IPS-20b (cell line): ENCODE measurements around the gene TNNT3.

Source experiments
- H3K27ac ChIP-seq: one replicate; pipeline ENCODE4 v1.5.1; 2013; ENCODE audit warnings: low read length
- H3K27me3 ChIP-seq: 2 replicates; pipeline ENCODE4 v1.6.1; 2013; ENCODE audit warnings: mild to moderate bottlenecking, low read length, inconsistent platforms; ENCODE audit not compliant: insufficient read depth
- H3K36me3 ChIP-seq: 2 replicates; pipeline ENCODE4 v1.6.1; 2013; ENCODE audit warnings: low read depth, mild to moderate bottlenecking, inconsistent platforms, low read length, moderate library complexity; ENCODE audit not compliant: insufficient read depth
- H3K4me1 ChIP-seq: 2 replicates; pipeline ENCODE4 v1.6.1; 2013; ENCODE audit warnings: mild to moderate bottlenecking, control low read depth, inconsistent platforms, low read length, moderate library complexity; ENCODE audit not compliant: insufficient read depth
- H3K4me3 ChIP-seq: 2 replicates; pipeline ENCODE4 v1.5.1; 2013; ENCODE audit warnings: mild to moderate bottlenecking, low read length, inconsistent platforms
- H3K9ac ChIP-seq: 2 replicates; pipeline ENCODE4 v1.6.1; 2013; ENCODE audit warnings: low read depth, mild to moderate bottlenecking, inconsistent platforms, low read length, moderate library complexity
- H3K9me3 ChIP-seq: 2 replicates; pipeline ENCODE4 v1.6.1; 2013; ENCODE audit warnings: mild to moderate bottlenecking, low read depth, low read length, inconsistent platforms; ENCODE audit not compliant: insufficient read depth

TNNT3 gene

GRCh38 chr11:1892116-1892515 lies 27.4 kb upstream of the TNNT3 start:
- H3K4me1 ChIP-seq: no peaks in the 10 kb centered on the region
- no peak overlapping the region for H3K9ac ChIP-seq
- H3K4me3 ChIP-seq: no peak overlapping the region

GRCh38 chr11:1892558-1892957 lies 26.9 kb upstream of the TNNT3 start:
- Histone ChIP-seq H3K4me3 (no peak overlapping the region), H3K27ac (no peak overlapping the region), H3K9ac (no peak overlapping the region), H3K9me3 (no peaks in the 10 kb centered on the region), H3K36me3 (no peaks in the 10 kb centered on the region), H3K4me1 (no peaks in the 10 kb centered on the region), H3K27me3 (no peaks in the 10 kb centered on the region)

More at GRCh38 chr11:1892116-1892515, 27.4 kb upstream of the TNNT3 start:
- no peaks in the 10 kb centered on the region for H3K9me3 ChIP-seq
- H3K36me3 ChIP-seq: no peaks in the 10 kb centered on the region
- H3K27ac ChIP-seq: no peak overlapping the region
- H3K27me3 ChIP-seq: no peaks in the 10 kb centered on the region

- Histone ChIP-seq H3K27ac (no peak overlapping the region), H3K4me3 (no peak overlapping the region), H3K4me1 (no peaks in the 10 kb centered on the region), H3K9ac (no peak overlapping the region), H3K36me3 (no peaks in the 10 kb centered on the region), H3K9me3 (no peaks in the 10 kb centered on the region), H3K27me3 (no peaks in the 10 kb centered on the region)
Observed at GRCh38 chr11:1893581-1894359, 25.7 kb upstream of the TNNT3 start.

- Histone ChIP-seq H3K36me3 (no peaks in the 10 kb centered on the region), H3K9ac (no peak overlapping the region), H3K27ac (no peak overlapping the region), H3K9me3 (no peaks in the 10 kb centered on the region), H3K4me1 (no peaks in the 10 kb centered on the region), H3K4me3 (no peak overlapping the region), H3K27me3 (no peaks in the 10 kb centered on the region)
Observed at GRCh38 chr11:1894759-1895158, 24.7 kb upstream of the TNNT3 start.

GRCh38 chr11:1896468-1896867 lies 23.0 kb upstream of the TNNT3 start:
- Histone ChIP-seq H3K9ac (no peak overlapping the region), H3K4me1 (peaks cover 4% of the 10 kb centered on the region; the same call in 1 of the 2 replicates), H3K9me3 (no peaks in the 10 kb centered on the region), H3K27me3 (no peaks in the 10 kb centered on the region), H3K27ac (no peak overlapping the region), H3K4me3 (no peak overlapping the region), H3K36me3 (no peaks in the 10 kb centered on the region)

- Histone ChIP-seq H3K27ac (no peak overlapping the region), H3K9me3 (no peaks in the 10 kb centered on the region), H3K9ac (no peak overlapping the region), H3K27me3 (no peaks in the 10 kb centered on the region), H3K4me1 (peaks cover 4% of the 10 kb centered on the region; the same call in 1 of the 2 replicates), H3K36me3 (no peaks in the 10 kb centered on the region), H3K4me3 (no peak overlapping the region)
Observed at GRCh38 chr11:1896923-1897322, 22.6 kb upstream of the TNNT3 start.

GRCh38 chr11:1899090-1899489 lies 20.4 kb upstream of the TNNT3 start:
- Histone ChIP-seq H3K27ac (no peak overlapping the region), H3K4me3 (no peak overlapping the region), H3K9ac (no peak overlapping the region), H3K4me1 (peaks cover 4% of the 10 kb centered on the region; the same call in 1 of the 2 replicates), H3K36me3 (no peaks in the 10 kb centered on the region), H3K27me3 (no peaks in the 10 kb centered on the region), H3K9me3 (no peaks in the 10 kb centered on the region)

GRCh38 chr11:1899686-1900085 lies 19.8 kb upstream of the TNNT3 start:
- Histone ChIP-seq H3K27ac (no peak overlapping the region), H3K4me1 (peaks cover 4% of the 10 kb centered on the region; the same call in 1 of the 2 replicates), H3K4me3 (no peak overlapping the region), H3K9me3 (no peaks in the 10 kb centered on the region), H3K27me3 (no peaks in the 10 kb centered on the region), H3K9ac (no peak overlapping the region), H3K36me3 (no peaks in the 10 kb centered on the region)

GRCh38 chr11:1906181-1906580 lies 13.3 kb upstream of the TNNT3 start:
- Histone ChIP-seq H3K27ac (no peak overlapping the region), H3K36me3 (no peaks in the 10 kb centered on the region), H3K4me3 (no peak overlapping the region), H3K9me3 (no peaks in the 10 kb centered on the region), H3K9ac (peak overlapping the region; percentile 25; the same call in 1 of the 2 replicates), H3K27me3 (no peaks in the 10 kb centered on the region), H3K4me1 (peaks cover 22% of the 10 kb centered on the region)

GRCh38 chr11:1906611-1907423 lies 12.7 kb upstream of the TNNT3 start:
- Histone ChIP-seq H3K4me1 (peaks cover 19% of the 10 kb centered on the region), H3K9me3 (no peaks in the 10 kb centered on the region), H3K27me3 (no peaks in the 10 kb centered on the region), H3K27ac (no peak overlapping the region), H3K36me3 (no peaks in the 10 kb centered on the region), H3K4me3 (no peak overlapping the region), H3K9ac (peak overlapping the region; percentile 25; the same call in 1 of the 2 replicates)

- Histone ChIP-seq H3K36me3 (no peaks in the 10 kb centered on the region), H3K27me3 (no peaks in the 10 kb centered on the region), H3K4me3 (no peak overlapping the region), H3K27ac (no peak overlapping the region), H3K4me1 (peaks cover 19% of the 10 kb centered on the region), H3K9ac (no peak overlapping the region; the same call in 1 of the 2 replicates), H3K9me3 (no peaks in the 10 kb centered on the region)
Observed at GRCh38 chr11:1908618-1909017, 10.9 kb upstream of the TNNT3 start.

- Histone ChIP-seq H3K4me1 (peaks cover 19% of the 10 kb centered on the region), H3K4me3 (no peak overlapping the region), H3K9me3 (no peaks in the 10 kb centered on the region), H3K27ac (no peak overlapping the region), H3K36me3 (no peaks in the 10 kb centered on the region), H3K9ac (no peak overlapping the region), H3K27me3 (no peaks in the 10 kb centered on the region)
Observed at GRCh38 chr11:1909524-1909923, 10.0 kb upstream of the TNNT3 start.
